Suprapubic skin (tissue), 4 donors: ENCODE measurements around the gene SH3TC1. TPM values are rescaled to one million over a fixed set of nuclear protein-coding genes. Genes with fewer than 3 reads are reported as not detected.

Experiments used
- DNase-seq, 2 donors: peaks; one replicate each; pipeline ENCODE4 v3.0.0-alpha.2; 2019; ENCODE audit warnings: low spot score in 2 of 2
- H3K27ac ChIP-seq: fragments of 200-600 bp; sonication (generic); one replicate; pipeline ENCODE4 v1.5.1; 2019
- H3K27me3 ChIP-seq: fragments of 200-600 bp; sonication (generic); one replicate; pipeline ENCODE4 v1.5.1; 2019
- H3K36me3 ChIP-seq: fragments of 200-600 bp; sonication (generic); one replicate; pipeline ENCODE4 v1.5.1; 2019
- H3K4me1 ChIP-seq: fragments of 200-600 bp; sonication (generic); one replicate; pipeline ENCODE4 v1.5.1; 2019
- H3K4me3 ChIP-seq: fragments of 200-600 bp; sonication (generic); one replicate; pipeline ENCODE4 v1.5.1; 2019; ENCODE audit warnings: mild to moderate bottlenecking
- H3K9me3 ChIP-seq: fragments of 200-600 bp; sonication (generic); one replicate; pipeline ENCODE4 v1.5.1; 2019
- EP300 ChIP-seq: sonication (generic); formaldehyde crosslinking; IDR thresholded peaks from one replicate; pipeline ENCODE4 v1.6.1; 2017; ENCODE audit warnings: antibody characterized with exemption
- POLR2A ChIP-seq, 2 donors: fragments of 450-650 bp; IDR thresholded peaks; one replicate each; pipeline ENCODE4 v1.6.1; 2017; ENCODE audit warnings: antibody characterized with exemption in 2 of 2, mild to moderate bottlenecking in 2 of 2, moderate library complexity in 2 of 2
- POLR2AphosphoS5 ChIP-seq, 3 donors: sonication (generic); formaldehyde crosslinking; IDR thresholded peaks; one replicate each; pipeline ENCODE4 v1.6.1; 2017; ENCODE audit warnings: antibody characterized with exemption in 3 of 3
- WGBS: methylation state at CpG from one replicate; pipeline ENCODE4 v1.1.5; 2018; 5-methylcytosine and 5-hydroxymethylcytosine counted together
- total RNA-seq, 4 donors: library from RNA; depleted of rRNA; stranded (reverse); fragments of >200 nt; gene quantifications; one replicate each; pipeline ENCODE4 v1.1.0, GENCODE V29; 2016
- TF ChIP-seq, protein P1 (sequence below), 2 donors: fragments of 200-600 bp in 1 of 2; fragments of 450-650 bp in 1 of 2; sonication (generic) in 1 of 2; IDR thresholded peaks; one replicate each; pipeline ENCODE4 v1.5.1; 2016 to 2019; ENCODE audit warnings: antibody characterized with exemption in 2 of 2, mild to moderate bottlenecking in 1 of 2, moderate library complexity in 1 of 2

SH3TC1 gene
- total RNA-seq, 4 donors from 2014 or later = 6.3 to 15.1 (median 9.9) TPM

DNA sequence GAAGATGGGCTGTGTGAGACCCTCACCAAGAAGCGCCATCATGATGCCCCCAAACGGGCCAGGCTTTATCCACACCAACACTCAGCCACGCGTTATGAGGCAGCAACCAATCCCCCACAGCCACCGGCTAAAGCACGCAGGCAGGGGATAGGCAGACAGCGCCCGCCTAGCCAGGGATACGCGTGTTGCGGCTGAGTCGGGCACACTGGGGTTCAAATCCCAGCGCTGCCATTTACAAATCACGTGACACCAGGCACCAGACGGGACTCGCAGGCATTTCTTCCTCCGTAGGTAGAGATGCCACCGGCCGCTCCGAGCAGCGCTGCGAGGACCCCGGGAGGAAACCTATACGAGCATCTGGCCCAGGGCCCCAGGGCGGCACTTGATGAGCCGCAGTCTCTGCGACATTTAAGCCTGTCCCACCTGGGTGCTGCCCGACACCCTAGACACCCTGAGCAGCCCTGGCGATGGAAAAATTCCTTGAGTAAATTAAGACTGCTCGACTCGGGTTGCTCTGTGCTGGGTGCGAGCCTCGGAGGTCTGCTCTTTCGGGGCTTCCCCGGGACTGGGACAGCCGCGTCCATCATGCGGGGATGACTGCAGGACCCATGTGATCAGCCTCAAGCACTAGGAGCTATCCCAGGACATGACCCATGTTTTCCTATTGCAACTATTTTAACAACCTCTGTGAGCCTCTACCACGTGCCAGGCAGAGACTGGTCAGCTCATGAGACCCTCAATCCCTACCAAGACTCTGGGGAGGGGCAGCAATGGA, 46.8 kb upstream of the SH3TC1 start:
- DNase-seq = no peak
- Histone ChIP-seq H3K36me3 (no peaks in the 10 kb centered on the region), H3K27me3 (peaks cover 3% of the 10 kb centered on the region), H3K4me1 (peaks cover under 1% of the 10 kb centered on the region), H3K4me3 (no peak overlapping the region), H3K27ac (no peak overlapping the region), H3K9me3 (no peaks in the 10 kb centered on the region)
- TF ChIP-seq, protein P1, sequence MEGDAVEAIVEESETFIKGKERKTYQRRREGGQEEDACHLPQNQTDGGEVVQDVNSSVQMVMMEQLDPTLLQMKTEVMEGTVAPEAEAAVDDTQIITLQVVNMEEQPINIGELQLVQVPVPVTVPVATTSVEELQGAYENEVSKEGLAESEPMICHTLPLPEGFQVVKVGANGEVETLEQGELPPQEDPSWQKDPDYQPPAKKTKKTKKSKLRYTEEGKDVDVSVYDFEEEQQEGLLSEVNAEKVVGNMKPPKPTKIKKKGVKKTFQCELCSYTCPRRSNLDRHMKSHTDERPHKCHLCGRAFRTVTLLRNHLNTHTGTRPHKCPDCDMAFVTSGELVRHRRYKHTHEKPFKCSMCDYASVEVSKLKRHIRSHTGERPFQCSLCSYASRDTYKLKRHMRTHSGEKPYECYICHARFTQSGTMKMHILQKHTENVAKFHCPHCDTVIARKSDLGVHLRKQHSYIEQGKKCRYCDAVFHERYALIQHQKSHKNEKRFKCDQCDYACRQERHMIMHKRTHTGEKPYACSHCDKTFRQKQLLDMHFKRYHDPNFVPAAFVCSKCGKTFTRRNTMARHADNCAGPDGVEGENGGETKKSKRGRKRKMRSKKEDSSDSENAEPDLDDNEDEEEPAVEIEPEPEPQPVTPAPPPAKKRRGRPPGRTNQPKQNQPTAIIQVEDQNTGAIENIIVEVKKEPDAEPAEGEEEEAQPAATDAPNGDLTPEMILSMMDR (IDR thresholded peaks at IDR 0.05) = no peak
- TF ChIP-seq EP300 = no peak
- TF ChIP-seq POLR2A (IDR thresholded peaks at IDR 0.05) = no peak
- TF ChIP-seq POLR2AphosphoS5 (IDR thresholded peaks at IDR 0.05) = no peak
- 81% methylated on average over 34 of the region's 39 CpGs for WGBS

DNA sequence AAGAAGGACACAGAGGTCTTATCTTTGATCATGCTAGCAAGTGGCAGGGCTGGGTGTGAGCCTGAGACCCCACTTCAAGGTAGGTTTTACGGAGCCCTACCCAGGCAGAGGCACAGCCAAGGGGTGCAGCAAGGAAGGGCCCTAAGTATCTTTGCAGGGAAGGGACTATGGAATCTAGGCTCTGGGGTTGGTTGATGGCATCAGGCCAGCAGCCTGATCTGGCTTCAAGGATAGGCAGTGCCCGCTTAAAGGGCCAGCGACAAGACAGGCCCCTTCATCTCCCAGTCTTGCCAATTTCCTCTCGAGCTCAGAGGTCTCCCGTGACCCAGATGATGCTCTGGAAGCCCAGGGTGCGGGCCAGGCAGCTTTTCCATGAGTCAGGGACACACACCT, 46.2 kb upstream of the SH3TC1 start:
- Histone ChIP-seq H3K9me3 (no peaks in the 10 kb centered on the region), H3K27ac (no peak overlapping the region), H3K36me3 (no peaks in the 10 kb centered on the region), H3K4me3 (no peak overlapping the region), H3K27me3 (peaks cover 2% of the 10 kb centered on the region), H3K4me1 (peaks cover 6% of the 10 kb centered on the region)
- DNase-seq = no peak
- TF ChIP-seq, protein P1 (IDR thresholded peaks at IDR 0.05) = no peak
- TF ChIP-seq POLR2A (IDR thresholded peaks at IDR 0.05) = no peak
- no peak for TF ChIP-seq EP300
- no peak for TF ChIP-seq POLR2AphosphoS5 (IDR thresholded peaks at IDR 0.05)
- 71% methylated on average over 6 of the region's 6 CpGs for WGBS

DNA sequence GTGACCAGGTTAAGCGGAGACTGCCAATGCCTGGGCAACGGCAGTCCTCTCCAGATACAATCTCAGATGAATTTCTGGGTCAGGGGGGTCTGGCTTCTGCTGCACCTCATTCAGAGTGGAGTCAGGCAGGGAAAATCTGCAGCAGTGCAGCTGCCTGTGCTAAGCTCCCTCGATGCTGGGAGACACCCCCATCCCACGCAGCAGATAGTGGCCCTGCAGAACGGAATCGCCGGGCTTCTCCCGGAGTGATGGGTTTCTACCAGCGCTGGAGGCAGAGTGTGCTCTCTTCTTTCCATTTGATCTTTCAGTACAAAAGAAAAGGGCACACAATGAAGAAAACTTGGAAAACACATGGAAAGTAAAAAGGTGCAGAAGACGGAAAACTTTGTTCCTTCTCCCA, 45.6 kb upstream of the SH3TC1 start:
- Histone ChIP-seq H3K9me3 (no peaks in the 10 kb centered on the region), H3K27me3 (peaks cover 4% of the 10 kb centered on the region), H3K36me3 (no peaks in the 10 kb centered on the region), H3K27ac (no peak overlapping the region), H3K4me1 (peaks cover 11% of the 10 kb centered on the region), H3K4me3 (no peak overlapping the region)
- DNase-seq = no peak
- TF ChIP-seq, protein P1 (IDR thresholded peaks at IDR 0.05) = no peak
- TF ChIP-seq POLR2AphosphoS5 (IDR thresholded peaks at IDR 0.05) = no peak
- no peak for TF ChIP-seq POLR2A (IDR thresholded peaks at IDR 0.05)
- no peak for TF ChIP-seq EP300
- WGBS = 78% methylated on average over 10 of the region's 10 CpGs

DNA sequence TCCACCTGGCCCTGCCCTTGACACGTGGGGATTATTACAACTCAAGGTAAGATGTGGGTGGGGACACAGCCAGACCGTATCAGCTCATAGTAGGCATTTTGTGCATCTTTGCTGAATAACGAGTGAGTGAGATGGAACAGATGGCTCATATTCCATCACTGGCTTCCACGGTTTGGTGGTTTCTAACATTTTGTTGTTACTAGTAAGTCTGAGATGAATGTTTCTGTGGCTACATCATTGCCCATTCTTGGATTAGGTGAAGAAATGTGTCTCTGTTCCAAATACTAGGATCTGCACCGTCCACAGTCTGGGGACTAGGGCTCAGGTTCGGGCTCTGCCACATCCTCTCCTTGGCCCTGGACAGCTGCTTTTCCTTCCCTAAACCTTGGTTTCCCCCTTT, 44.0 kb upstream of the SH3TC1 start:
- Histone ChIP-seq H3K27me3 (peaks cover 4% of the 10 kb centered on the region), H3K4me3 (no peak overlapping the region), H3K9me3 (no peaks in the 10 kb centered on the region), H3K27ac (no peak overlapping the region), H3K36me3 (no peaks in the 10 kb centered on the region), H3K4me1 (peaks cover 20% of the 10 kb centered on the region)
- TF ChIP-seq EP300 (no peak), POLR2AphosphoS5 (IDR thresholded peaks at IDR 0.05) (no peak), POLR2A (IDR thresholded peaks at IDR 0.05) (no peak)
- TF ChIP-seq, protein P1 (IDR thresholded peaks at IDR 0.05) = no peak
- WGBS = 78% methylated on average over 6 of the region's 6 CpGs
- DNase-seq = no peak

DNA sequence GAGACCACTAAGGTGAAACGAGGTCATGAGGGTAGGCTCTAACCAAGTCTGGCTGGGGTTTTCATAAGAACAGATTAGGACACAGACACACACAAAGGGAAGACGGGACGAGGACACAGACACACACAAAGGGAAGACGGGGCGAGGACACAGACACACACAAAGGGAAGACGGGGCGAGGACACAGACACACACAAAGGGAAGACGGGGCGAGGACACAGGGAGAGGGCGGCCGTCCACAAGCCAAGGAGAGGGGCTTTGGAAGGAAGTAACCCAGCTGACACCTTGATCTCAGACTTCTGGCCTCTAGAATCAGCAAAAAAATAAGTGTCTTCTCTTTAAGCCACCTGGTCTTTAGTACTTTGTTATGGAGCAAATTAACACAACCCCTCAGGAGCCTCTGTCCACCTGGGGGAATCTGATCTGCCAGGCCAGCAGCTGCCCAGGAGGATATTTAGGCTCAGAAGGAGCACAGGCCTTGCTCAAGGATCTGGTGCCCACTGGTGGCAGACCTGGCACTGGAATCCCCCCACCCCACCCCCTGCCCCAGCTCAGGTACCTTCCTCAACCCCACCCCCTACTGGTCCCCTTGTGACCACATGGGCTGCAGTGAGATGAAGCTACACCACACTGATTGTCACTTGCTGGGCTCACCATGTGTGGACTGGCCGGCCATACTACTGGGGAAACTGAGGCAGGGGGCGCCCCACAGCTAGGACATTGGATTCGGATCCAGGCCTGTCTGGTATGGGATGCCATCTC, 43.2 kb upstream of the SH3TC1 start:
- Histone ChIP-seq H3K4me3 (no peak overlapping the region), H3K27me3 (peaks cover 4% of the 10 kb centered on the region), H3K36me3 (no peaks in the 10 kb centered on the region), H3K27ac (no peak overlapping the region), H3K9me3 (no peaks in the 10 kb centered on the region), H3K4me1 (peaks cover 25% of the 10 kb centered on the region)
- DNase-seq = no peak
- WGBS = 91% methylated on average over 13 of the region's 14 CpGs
- TF ChIP-seq, protein P1 (IDR thresholded peaks at IDR 0.05) = no peak
- TF ChIP-seq EP300 (no peak), POLR2AphosphoS5 (IDR thresholded peaks at IDR 0.05) (no peak), POLR2A (IDR thresholded peaks at IDR 0.05) (no peak)
